GM23248 (cell line): ENCODE measurements around the gene ADAMTS14. TPM values are rescaled to one million over a fixed set of nuclear protein-coding genes. Genes with fewer than 3 reads are reported as not detected.

Source experiments
- DNase-seq: peaks from one replicate; pipeline ENCODE4 v3.0.0-alpha.2; 2015
- H2AFZ ChIP-seq: fragments of 200-600 bp; sonication (generic); 2 replicates; pipeline ENCODE4 v1.6.1; 2016; ENCODE audit warnings: antibody characterized with exemption
- H3F3A ChIP-seq: fragments of 200-600 bp; sonication (generic); 2 replicates; pipeline ENCODE4 v1.6.1; 2016; ENCODE audit warnings: mild to moderate bottlenecking, antibody characterized with exemption, mixed run types; ENCODE audit not compliant: insufficient read depth
- H3K27ac ChIP-seq: fragments of 200-600 bp; sonication (generic); 2 replicates; pipeline ENCODE4 v1.5.1; 2016; ENCODE audit warnings: mild to moderate bottlenecking
- H3K27me3 ChIP-seq: fragments of 200-600 bp; sonication (generic); replicated peaks from 2 replicates; pipeline ENCODE4 v1.6.1; 2016; ENCODE audit warnings: mild to moderate bottlenecking; ENCODE audit not compliant: insufficient read depth
- H3K36me3 ChIP-seq: fragments of 200-600 bp; sonication (generic); 2 replicates; pipeline ENCODE4 v1.6.1; 2016; ENCODE audit warnings: low read depth, mild to moderate bottlenecking
- H3K4me1 ChIP-seq: fragments of 200-600 bp; sonication (generic); 2 replicates; pipeline ENCODE4 v1.6.1; 2016; ENCODE audit warnings: mild to moderate bottlenecking; ENCODE audit not compliant: insufficient read depth
- H3K4me2 ChIP-seq: fragments of 200-600 bp; sonication (generic); one replicate; pipeline ENCODE4 v1.6.1; 2016; ENCODE audit warnings: mild to moderate bottlenecking; ENCODE audit not compliant: unreplicated experiment
- H3K4me3 ChIP-seq: fragments of 200-600 bp; sonication (generic); 2 replicates; pipeline ENCODE4 v1.5.1; 2016; ENCODE audit warnings: mild to moderate bottlenecking
- H3K79me2 ChIP-seq: fragments of 200-600 bp; sonication (generic); 2 replicates; pipeline ENCODE4 v1.6.1; 2016; ENCODE audit warnings: mild to moderate bottlenecking; ENCODE audit not compliant: insufficient read depth
- H3K9ac ChIP-seq: fragments of 200-600 bp; sonication (generic); 2 replicates; pipeline ENCODE4 v1.6.1; 2016; ENCODE audit warnings: mild to moderate bottlenecking
- H3K9me2 ChIP-seq: fragments of 200-600 bp; sonication (generic); 2 replicates; pipeline ENCODE4 v1.6.1; 2016; ENCODE audit warnings: mixed run types, mild to moderate bottlenecking, moderate library complexity; ENCODE audit not compliant: insufficient read depth
- H3K9me3 ChIP-seq: fragments of 200-600 bp; sonication (generic); one replicate; pipeline ENCODE4 v1.6.1; 2017; ENCODE audit warnings: low read depth
- H4K20me1 ChIP-seq: fragments of 200-600 bp; sonication (generic); 2 replicates; pipeline ENCODE4 v1.6.0; 2016; ENCODE audit not compliant: insufficient read depth
- EZH2 ChIP-seq: fragments of 200-600 bp; sonication (generic); IDR thresholded peaks from 2 replicates; pipeline ENCODE4 v1.6.1; 2018; ENCODE audit warnings: antibody characterized with exemption, mild to moderate bottlenecking; ENCODE audit not compliant: insufficient read depth, poor library complexity, severe bottlenecking
- EZH2phosphoT487 ChIP-seq: fragments of 200-600 bp; sonication (generic); IDR thresholded peaks from 2 replicates; pipeline ENCODE4 v1.6.1; 2018; ENCODE audit warnings: antibody characterized with exemption, moderate library complexity, mild to moderate bottlenecking, low read depth; ENCODE audit not compliant: insufficient read depth
- WGBS, 2 experiments: methylation state at CpG; one replicate each; pipeline ENCODE4 v1.1.6; 2015 to 2017; ENCODE audit warnings: low lambda C conversion rate in 2 of 2, low coverage in 1 of 2; ENCODE audit errors: missing lambda C conversion rate in 2 of 2; 5-methylcytosine and 5-hydroxymethylcytosine counted together
- in situ Hi-C: fragments of 300-500 bp; cut with MboI; formaldehyde crosslinking; loops from 2 replicates; pipeline ENCODE4 v1.15.0; 2020
- polyA plus RNA-seq: library from polyadenylated mRNA; unstranded; fragments of >200 nt; fragmentation: Nextera tagmentation; extraction: Ambion mirVana; gene quantifications from 2 replicates; pipeline ENCODE4 v1.2.1, GENCODE V29; 2016
- total RNA-seq: library from RNA; depleted of rRNA; stranded (reverse); fragments of >200 nt; shearing (Covaris generic); gene quantifications from 2 replicates; pipeline ENCODE4 v1.2.3, GENCODE V29; 2014; rRNA removed

The ADAMTS14 gene, protein sequence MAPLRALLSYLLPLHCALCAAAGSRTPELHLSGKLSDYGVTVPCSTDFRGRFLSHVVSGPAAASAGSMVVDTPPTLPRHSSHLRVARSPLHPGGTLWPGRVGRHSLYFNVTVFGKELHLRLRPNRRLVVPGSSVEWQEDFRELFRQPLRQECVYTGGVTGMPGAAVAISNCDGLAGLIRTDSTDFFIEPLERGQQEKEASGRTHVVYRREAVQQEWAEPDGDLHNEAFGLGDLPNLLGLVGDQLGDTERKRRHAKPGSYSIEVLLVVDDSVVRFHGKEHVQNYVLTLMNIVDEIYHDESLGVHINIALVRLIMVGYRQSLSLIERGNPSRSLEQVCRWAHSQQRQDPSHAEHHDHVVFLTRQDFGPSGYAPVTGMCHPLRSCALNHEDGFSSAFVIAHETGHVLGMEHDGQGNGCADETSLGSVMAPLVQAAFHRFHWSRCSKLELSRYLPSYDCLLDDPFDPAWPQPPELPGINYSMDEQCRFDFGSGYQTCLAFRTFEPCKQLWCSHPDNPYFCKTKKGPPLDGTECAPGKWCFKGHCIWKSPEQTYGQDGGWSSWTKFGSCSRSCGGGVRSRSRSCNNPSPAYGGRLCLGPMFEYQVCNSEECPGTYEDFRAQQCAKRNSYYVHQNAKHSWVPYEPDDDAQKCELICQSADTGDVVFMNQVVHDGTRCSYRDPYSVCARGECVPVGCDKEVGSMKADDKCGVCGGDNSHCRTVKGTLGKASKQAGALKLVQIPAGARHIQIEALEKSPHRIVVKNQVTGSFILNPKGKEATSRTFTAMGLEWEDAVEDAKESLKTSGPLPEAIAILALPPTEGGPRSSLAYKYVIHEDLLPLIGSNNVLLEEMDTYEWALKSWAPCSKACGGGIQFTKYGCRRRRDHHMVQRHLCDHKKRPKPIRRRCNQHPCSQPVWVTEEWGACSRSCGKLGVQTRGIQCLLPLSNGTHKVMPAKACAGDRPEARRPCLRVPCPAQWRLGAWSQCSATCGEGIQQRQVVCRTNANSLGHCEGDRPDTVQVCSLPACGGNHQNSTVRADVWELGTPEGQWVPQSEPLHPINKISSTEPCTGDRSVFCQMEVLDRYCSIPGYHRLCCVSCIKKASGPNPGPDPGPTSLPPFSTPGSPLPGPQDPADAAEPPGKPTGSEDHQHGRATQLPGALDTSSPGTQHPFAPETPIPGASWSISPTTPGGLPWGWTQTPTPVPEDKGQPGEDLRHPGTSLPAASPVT
- total RNA-seq = 0.97 and 1.4 TPM in 2 replicates
- 0.76 and 0.91 TPM in 2 replicates for polyA plus RNA-seq

- peak; percentile 80 for DNase-seq
- Histone ChIP-seq H3K79me2 (no peaks in the 10 kb centered on the region), H3K4me3 (peak within 1 kb of the TSS; percentile 65), H3K4me2 (peak within 1 kb of the TSS; percentile 79), H3K9ac (peak within 1 kb of the TSS; percentile 88), H3K9me2 (no peaks in the 10 kb centered on the region), H3K27me3 (no peaks in the 10 kb centered on the region), H3K4me1 (peaks cover 14% of the 10 kb centered on the region), H4K20me1 (no peaks in the 10 kb centered on the region), H2AFZ (peak within 1 kb of the TSS; percentile 67), H3K36me3 (no peaks in the 10 kb centered on the region), H3K9me3 (no peaks in the 10 kb centered on the region), H3K27ac (peak within 1 kb of the TSS; percentile 81), H3F3A (peaks cover 23% of the 10 kb centered on the region)
- TF ChIP-seq EZH2phosphoT487 (no peak), EZH2 (no peak)
- 1 to 2% methylated on average over 47 to 57 of the region's 100 CpGs for WGBS, 2 experiments
- in situ Hi-C loops = no loop called here
These were observed at the start of gene ADAMTS14 for GRCh38 chr10:70672165-70673042. Gene ADAMTS14, plus strand, starts transcription at chr10:70672506. Its CDS starts 297 bp downstream, at chr10:70672803.

DNA sequence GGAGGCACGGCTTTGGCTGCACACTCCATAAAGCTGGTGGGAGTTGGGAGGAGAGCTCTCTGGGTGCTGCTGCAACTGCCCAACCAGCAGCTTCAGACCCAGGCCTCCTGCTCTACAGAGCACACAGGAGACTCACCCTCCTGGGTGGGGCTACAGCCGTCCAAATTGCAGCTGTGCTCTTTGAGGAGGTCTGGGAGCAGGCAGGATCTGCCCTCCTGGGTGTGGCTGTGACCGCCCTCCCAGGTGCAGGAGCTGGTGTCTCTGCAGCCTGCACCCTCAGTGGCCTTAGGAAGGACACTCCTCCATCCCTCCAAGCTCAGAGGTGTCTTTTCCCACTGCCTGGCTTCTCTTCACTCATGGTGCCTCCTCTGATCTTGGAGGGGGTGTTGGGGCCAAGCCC is 49.8 kb upstream of the ADAMTS14 start:
- Histone ChIP-seq H3F3A (peaks cover 12% of the 10 kb centered on the region), H3K27me3 (no peaks in the 10 kb centered on the region), H3K27ac (no peak overlapping the region), H3K9me3 (no peaks in the 10 kb centered on the region), H3K9ac (no peak overlapping the region), H3K36me3 (no peaks in the 10 kb centered on the region; the same call in 1 of the 2 replicates), H3K4me1 (peaks cover 10% of the 10 kb centered on the region; the same call in 1 of the 2 replicates), H4K20me1 (no peaks in the 10 kb centered on the region), H3K79me2 (no peaks in the 10 kb centered on the region), H2AFZ (no peak overlapping the region), H3K9me2 (no peaks in the 10 kb centered on the region), H3K4me3 (no peak overlapping the region), H3K4me2 (no peak overlapping the region)
- no peak for DNase-seq
- TF ChIP-seq EZH2phosphoT487 (no peak), EZH2 (no peak)
- in situ Hi-C loops = no loop called here
- 69 to 88% methylated on average over 3 of the region's 3 CpGs for WGBS, 2 experiments

- Histone ChIP-seq H3K9ac (no peak overlapping the region), H3K4me2 (no peak overlapping the region), H3K27ac (no peak overlapping the region), H3K9me3 (no peaks in the 10 kb centered on the region), H3K36me3 (no peaks in the 10 kb centered on the region; the same call in 1 of the 2 replicates), H4K20me1 (no peaks in the 10 kb centered on the region), H3K27me3 (no peaks in the 10 kb centered on the region), H3F3A (peaks cover 7% of the 10 kb centered on the region; the same call in 1 of the 2 replicates), H2AFZ (no peak overlapping the region), H3K4me3 (no peak overlapping the region), H3K79me2 (no peaks in the 10 kb centered on the region), H3K4me1 (0 out of 2 replicates have a peak, but pooled peaks cover 4% of the 10 kb centered on the region), H3K9me2 (no peaks in the 10 kb centered on the region)
- DNase-seq = peak; percentile 53
- 81 to 82% methylated on average over 3 of the region's 3 CpGs for WGBS, 2 experiments
- in situ Hi-C loops = no loop called here
- no peak for TF ChIP-seq EZH2phosphoT487
- TF ChIP-seq EZH2 = no peak
These were observed 49.1 kb upstream of the ADAMTS14 start for GRCh38 chr10:70622981-70623844.
